Parietal lobe (tissue), 1 donor: ENCODE data around the gene SCN4B. TPM values are rescaled to one million over a fixed set of nuclear protein-coding genes. Genes with fewer than 3 reads are reported as not detected.

Source experiments
- total RNA-seq: library from RNA; depleted of rRNA; stranded (reverse); fragments of >200 nt; gene quantifications from one replicate; pipeline ENCODE4 v1.2.3, GENCODE V29; 2014

Gene SCN4B
- 9.1 TPM for total RNA-seq

DNA sequence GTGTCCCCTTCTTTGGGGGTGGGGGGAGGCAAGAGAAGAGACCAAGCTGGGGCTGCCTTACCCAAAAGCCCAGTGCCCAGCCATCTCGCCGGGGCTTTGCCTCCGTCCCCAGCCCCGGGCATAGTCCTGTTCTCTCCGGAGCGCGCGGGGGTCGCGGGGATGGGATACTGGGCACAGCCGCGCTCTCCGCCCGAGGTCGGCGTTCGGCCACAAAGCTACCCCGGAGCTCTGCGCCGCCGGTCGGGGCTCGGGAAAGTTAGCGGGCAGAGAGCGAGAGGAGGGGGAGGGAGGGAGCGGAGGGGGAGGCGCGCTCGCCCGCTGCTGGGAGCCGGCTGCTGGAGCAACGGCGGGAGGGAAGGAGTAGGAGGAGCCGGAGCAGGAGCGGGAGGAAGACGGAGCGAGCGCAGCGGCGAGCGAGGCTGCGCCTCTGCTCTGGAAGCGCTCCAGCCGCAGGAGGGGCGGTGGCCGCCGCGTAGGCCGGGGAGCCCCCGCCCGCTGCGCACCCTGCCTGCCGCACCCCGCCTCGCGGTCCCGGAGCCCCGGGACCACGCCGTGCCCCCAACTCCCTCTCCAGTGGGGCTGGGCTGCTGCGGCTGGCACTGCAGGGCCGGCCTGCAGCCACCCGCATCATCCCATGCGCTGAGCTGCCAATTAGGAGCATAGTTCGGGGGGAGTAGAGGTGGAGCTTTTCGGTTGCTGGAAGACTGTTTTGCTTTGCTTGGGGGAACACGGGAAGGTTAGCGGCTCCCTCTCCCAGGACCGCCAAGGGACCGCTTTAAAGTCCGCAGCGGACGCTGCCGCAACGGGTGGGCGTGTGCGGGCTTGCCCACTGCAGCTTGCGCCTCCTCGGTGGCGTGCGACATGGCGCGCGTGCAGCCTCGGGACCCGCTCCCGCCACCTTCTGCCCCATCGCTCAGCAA lies at the start of gene SCN4B:
Gene SCN4B, minus strand, starts transcription at position 272 of the 920 bp plus-strand sequence. Its CDS starts 150 bp downstream, at position 122.

DNA sequence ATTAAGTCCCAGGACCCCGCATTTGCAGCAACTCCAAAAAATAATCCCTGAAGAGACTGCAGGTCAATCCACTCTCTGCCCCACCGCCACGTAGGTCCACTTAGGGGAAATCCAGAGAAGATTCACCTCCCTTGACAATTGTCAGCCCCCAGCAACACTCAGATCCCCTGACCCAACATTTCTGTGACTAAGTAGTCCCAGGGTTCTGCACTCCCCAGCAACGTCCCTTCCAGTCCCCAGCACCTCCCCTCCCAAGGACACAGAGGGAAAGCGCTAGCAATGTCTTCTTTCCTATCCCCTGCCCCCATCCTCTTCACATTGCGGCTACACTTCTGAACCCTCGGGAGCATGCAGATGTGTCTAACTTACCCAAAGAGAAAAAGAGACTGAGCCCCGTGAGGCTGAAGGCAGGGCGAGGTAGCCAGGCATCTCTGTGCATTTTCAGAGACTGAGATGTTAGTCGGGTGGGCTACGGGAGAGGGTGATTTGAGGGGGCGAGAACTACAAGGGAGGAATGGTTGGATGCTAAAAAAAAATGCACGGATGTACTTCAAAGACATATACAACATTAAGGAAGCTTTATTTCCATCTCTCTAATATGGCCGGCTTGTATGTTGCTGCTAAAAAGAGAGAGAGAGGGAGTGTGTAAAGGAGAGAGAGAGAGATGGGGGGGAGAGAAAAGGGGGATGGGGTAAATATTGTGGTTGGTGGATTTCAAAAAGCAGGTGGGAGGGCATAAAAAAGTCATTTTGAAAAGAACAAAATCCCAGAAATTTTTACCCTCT lies 23.6 kb upstream of the SCN4B start, which contains the start of gene SCN2B:
Gene SCN2B, minus strand, starts transcription at position 647 of the 785 bp plus-strand sequence. Its CDS starts 208 bp downstream, at position 439.

DNA sequence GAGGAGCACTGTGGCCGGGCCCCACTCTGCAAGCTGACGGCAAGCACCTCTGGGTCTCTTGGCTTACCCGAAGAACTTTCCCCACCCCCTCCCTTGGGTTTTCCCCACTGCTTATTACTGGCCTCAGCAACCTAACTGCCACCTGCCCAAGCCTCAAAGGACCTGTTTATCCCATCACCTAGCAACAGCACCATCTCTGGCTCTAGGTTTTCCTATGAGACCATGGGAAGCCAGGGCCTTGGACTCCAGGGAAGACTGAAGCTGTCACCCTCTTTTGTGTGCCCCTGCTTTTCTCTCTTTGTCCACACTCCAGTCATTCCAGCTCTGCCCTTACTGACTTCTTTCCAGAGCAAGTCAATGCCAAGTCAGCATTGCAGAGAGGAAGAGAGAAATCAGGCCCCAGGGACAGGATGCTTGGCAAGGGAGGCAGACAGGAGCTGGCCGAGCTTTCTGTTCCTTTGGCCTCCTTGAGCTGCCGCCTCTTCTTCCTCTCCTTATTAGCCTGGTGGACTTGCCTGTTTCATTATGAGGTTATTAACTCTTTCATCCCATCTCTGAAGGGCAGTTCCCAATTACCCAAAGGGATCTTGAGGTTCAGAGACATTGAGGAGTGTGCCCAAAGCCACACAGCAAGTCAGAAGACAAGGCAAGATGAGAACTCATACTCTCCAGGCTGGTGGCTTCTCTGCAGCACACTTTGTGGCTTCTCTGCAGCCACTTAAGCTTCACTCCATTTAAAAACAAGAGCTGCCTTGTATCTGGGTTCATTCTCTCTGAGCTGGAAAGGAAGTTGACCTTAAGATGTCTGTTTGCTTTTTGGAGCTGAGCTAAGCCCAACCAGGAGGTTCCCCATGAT lies 65.5 kb downstream of the SCN4B start, which contains the start of gene SMIM35:
Gene SMIM35, minus strand, starts transcription at position 51 of the 856 bp plus-strand sequence. CDS start 206 bp downstream, outside the sequence.

Other genes starting within 250 kb of the SCN4B start
- gene TMPRSS13, start 223.4 kb downstream of the SCN4B start, total RNA-seq, result 0.63 TPM
- 1.6 TPM for gene IL10RA, start 166.4 kb downstream of the SCN4B start, total RNA-seq
- gene TMPRSS4, start 75.7 kb downstream of the SCN4B start, total RNA-seq, result not detected
- not detected for gene SMIM35, start 65.9 kb downstream of the SCN4B start, total RNA-seq
- 3.4 TPM for gene SCN2B, start 23.8 kb upstream of the SCN4B start, total RNA-seq
- gene JAML, start 72.2 kb upstream of the SCN4B start, total RNA-seq, result 0.31 TPM
- 0.63 TPM for gene MPZL3, start 99.5 kb upstream of the SCN4B start, total RNA-seq
- gene MPZL2, start 111.5 kb upstream of the SCN4B start, total RNA-seq, result 0.63 TPM
- not detected for gene CD3E, start 151.9 kb upstream of the SCN4B start, total RNA-seq
- gene CD3D, start 189.9 kb upstream of the SCN4B start, total RNA-seq, result not detected
- gene CD3G, start 191.5 kb upstream of the SCN4B start, total RNA-seq, result not detected
- 59.5 TPM for gene UBE4A, start 206.8 kb upstream of the SCN4B start, total RNA-seq
- gene ATP5MG, start 248.8 kb upstream of the SCN4B start, total RNA-seq, result 65.7 TPM